GM18508 (cell line): Measurements from ENCODE around the gene PRKACA.

Experiments
- ATAC-seq: cut with Tn5 transposase; IDR thresholded peaks from one replicate; pipeline ENCODE4 v1.9.1; 2021; ENCODE audit warnings: moderate number of reproducible peaks; ENCODE audit not compliant: insufficient read depth, unreplicated experiment

PRKACA gene

DNA sequence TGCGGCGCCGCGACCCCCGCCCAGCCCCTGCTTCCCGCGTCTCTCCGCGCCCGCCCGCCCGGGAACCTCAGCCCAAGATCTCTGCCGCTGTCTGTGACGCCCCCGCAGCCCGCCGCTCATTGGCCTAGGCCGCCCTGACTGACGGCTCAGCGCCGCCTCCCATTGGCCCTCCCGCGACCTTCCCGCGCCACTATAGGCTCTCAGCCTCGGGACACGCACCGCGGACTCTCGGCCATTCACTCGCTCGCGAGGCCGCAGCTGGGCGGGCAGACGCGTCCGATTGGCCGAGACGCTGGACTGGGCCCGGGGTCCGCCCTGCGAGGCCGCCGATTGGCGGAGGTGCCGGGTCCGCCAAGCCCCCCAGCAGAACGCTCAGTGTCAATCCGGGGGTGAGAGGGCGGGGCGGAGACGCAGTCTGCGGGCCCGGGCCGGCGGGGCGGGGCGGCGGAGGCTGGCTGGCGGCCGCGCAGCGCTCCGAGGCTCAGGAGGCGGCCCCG lies at the start of gene PRKACA:
PRKACA (minus strand) TSS at position 95 of the 497 bp plus-strand sequence. CDS start 215 bp downstream, outside the sequence.
- peak; percentile 54 for ATAC-seq

DNA sequence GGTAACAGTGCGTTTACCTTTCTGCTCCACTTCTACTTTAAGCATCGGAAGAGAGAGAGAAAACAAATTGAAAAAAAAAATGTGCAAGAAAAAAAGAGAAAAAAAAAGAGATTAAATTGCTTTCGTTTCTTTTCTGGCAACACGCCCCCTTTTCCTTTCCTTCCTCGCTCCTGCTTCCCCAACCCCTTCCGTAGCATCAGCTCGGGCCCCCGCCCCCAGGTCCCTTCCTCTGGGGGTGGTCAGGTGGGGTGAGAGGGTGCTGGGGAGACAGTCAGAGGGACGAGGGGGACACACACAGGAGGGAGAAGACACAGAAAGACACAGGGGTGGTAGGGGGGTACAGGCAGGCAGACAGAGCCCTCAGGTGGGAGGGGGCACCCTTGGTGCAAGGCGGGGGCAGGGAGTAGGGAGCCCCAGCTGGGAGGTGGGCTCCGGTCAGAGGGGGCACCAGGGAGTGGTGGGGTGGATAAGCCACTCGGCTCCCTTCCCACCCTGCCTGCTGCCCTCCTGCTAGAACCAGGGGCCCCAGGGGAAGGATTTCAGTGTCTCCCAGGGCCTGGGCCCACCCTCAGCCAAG lies 49.5 kb upstream of the PRKACA start:
- ATAC-seq: no peak

DNA sequence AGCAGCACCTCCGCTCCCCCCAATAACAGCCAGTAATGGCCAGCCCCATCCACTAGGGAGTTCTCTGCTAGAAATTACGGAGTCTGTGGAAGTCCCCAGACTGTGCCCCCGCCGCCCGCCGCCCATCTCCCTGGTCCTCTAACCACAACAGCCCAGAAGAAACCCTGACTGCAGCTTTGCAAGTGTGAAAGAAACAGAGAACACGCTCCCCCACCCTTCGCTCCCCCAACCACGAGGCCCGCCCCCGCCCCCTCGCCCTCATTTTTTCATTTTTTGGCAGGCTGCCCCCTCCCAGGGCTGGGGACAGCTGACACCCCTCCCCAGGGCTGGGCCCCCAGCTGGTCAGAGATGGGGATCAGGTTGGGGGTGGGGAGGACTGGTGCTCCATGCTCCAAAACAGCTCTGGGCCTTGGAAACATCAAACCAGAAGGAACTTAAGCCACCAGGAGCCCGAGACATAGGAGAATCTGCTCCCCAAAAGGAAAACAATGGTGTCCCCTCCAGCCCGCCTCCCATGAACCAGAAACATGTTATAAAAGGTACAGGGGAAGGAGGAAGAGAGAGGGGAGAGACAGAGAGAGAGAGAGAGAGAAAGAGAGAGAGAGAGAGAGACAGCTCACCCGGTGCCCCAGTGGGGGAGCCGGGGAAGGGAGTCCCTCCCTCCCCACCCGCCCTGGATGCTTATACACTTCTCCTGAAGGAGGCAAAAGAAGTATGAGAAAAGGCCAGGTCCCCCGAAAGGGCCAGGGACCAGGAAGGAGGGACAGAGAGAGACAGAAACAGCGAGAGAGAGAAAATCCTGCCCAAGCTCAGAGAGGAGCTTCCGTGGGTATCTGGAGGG lies 48.6 kb upstream of the PRKACA start:
- no peak for ATAC-seq

GRCh38 chr19:14164724-14165493 lies 47.3 kb upstream of the PRKACA start:
- no peak for ATAC-seq

- ATAC-seq: no peak
Observed at GRCh38 chr19:14164082-14164481, 46.5 kb upstream of the PRKACA start.

GRCh38 chr19:14162871-14163297 lies 45.3 kb upstream of the PRKACA start:
- ATAC-seq: no peak

GRCh38 chr19:14161305-14161704 lies 43.7 kb upstream of the PRKACA start:
- no peak for ATAC-seq

DNA sequence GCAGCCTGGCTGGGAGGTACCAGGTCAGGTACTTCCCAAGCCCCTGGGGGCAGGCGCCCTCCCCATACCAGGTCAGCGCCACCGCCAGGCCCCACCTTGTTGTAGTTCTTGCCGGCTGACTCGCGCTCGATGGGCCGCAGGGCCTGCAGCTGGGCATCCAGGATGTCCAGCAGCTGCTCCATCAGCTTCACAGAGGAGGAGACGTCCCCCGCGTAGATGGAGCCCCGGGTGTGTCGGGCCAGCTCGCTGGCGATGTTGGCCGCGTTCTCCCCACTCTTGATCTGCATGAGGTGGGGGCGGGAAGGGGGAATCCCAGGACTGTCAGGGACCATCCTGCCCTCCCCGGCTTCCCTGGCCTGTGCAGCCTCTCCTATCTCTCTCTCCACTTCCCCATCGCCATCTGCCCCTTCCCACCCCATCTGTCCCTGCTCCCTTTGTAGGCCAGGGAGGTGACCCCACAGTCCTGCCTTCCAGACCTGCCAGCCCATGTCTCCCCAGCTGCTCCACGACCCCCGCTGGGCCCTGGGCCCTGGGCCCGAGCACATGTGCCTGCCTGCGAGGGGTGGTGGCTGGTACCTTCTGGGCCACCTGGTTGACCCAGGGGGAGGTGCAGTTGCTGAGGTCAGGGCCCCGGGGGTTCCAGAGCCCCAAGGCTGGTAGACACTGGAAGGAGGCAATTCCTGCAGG lies 42.6 kb upstream of the PRKACA start:
- ATAC-seq: no peak

GRCh38 chr19:14159059-14159458 lies 41.5 kb upstream of the PRKACA start:
- no peak for ATAC-seq

DNA sequence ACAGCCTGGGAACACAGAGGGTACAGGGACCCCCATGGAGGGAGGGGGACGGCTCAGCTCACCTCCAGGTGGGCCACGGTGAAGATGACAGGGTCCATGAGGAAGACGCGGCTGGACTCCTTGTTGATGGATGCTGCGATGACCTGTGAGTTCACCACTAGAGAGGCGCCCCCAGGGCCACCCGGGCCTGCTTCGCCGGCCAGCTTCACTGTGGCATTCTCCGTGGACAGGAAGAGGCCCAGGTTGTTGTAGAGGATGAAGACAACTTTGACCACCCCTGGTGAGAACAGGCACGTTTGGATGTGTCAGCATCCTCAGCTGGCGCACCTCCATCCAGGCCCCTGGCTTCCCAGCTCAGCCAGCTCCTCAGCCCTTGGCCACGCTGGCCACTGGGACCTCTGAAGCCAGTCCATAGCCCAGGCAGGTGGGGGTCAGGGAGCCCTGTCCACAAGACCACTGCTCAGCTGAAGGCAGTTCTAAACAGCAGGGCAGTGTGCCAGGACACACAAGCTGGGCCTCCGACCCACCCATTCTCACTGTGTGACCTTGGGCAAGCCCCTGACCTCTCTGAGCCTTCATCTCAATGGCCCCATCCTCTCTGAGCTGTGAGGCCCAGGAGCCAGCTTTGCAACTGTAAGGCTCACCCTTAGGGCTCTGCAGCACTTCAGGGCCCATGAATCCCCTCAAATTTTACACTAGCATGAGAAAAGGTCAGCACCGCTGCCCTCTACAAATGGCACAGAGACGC lies 40.9 kb upstream of the PRKACA start:
- no peak for ATAC-seq

GRCh38 chr19:14156971-14157717 lies 39.6 kb upstream of the PRKACA start:
- no peak for ATAC-seq

GRCh38 chr19:14156122-14156521 lies 38.6 kb upstream of the PRKACA start:
- no peak for ATAC-seq

DNA sequence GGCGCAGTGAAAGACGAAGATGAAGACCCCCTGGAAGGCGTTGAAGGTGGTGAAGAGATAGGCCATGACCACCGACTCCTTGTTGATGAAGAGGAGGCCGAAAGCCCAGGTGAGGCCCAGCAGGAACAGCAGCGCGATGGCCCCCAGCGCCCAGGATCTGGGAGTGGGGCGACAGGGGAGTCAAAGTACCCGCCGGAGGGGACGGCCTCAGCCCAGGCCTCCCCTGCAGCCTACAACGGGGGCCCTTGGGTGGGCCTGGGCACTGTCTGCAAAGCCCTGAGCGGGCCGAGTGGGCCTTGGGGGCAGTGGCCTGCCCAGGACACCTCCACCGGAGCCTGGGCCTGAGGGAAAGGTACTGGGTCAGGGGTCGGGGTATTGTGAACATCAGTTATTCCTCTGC lies 37.8 kb upstream of the PRKACA start:
- ATAC-seq: no peak

DNA sequence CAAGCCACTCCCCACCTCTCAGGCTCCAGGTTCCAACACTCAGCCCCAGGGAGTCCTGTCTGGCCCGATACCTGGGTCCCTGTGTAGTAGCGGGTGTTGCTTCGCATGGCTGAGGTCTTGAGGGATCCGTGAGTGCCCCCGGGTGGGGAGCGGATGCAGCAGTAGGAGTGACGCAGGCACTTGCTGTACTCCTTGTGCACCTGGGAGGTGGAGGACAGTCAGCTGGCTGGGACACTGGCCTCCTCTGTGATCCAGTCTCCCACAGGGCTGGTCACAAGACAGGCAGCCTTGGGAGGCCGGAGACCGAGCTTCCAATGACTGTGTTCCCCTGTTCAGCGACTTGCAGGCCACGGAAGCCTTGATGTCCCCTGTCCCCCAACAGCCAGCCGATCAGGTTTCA lies 35.2 kb upstream of the PRKACA start:
- no peak for ATAC-seq

DNA sequence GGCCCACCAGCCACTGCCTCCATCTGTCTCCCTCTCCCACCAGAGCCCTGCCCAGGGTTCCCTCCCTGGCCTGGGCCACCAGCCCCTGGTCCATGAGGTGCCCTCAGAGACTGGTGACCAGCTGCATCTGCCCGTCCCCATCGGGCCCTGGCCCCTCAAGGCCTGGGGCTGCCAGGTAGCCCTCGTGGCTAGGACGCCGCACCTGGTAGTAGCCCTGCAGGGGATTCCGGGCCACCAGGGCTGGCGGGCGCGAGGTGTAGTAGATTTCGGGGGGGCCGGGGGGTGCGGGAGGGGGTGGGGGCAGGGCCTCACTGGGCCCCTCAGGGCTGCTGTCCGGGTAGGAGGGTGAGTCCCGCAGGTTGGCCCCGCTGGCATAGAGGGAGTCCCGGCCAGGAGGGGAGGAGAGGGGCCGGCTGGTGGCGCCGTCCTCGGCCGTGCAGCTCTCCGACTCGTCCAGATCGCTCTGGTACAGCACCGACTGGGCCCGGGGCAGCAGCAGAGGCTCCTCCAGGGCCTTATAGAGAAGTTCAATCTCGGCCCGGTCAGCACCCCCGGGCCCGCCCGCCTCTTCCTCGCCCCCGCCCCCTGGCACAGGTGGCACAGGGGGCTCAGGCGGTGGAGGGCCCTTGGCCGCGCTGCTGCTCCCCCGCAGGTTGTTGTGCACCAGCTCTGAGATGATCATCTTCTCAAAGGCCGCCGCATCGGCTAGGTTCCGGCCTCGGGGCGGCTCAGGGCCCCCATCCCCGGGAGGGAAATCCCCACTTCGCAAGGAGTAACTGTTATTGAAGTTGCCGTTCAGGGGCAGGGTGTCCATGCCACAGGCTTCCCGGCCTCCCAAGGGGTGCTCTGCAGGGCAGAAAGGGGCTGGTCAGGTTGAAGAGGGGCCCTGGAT lies 33.5 kb upstream of the PRKACA start:
- no peak for ATAC-seq

DNA sequence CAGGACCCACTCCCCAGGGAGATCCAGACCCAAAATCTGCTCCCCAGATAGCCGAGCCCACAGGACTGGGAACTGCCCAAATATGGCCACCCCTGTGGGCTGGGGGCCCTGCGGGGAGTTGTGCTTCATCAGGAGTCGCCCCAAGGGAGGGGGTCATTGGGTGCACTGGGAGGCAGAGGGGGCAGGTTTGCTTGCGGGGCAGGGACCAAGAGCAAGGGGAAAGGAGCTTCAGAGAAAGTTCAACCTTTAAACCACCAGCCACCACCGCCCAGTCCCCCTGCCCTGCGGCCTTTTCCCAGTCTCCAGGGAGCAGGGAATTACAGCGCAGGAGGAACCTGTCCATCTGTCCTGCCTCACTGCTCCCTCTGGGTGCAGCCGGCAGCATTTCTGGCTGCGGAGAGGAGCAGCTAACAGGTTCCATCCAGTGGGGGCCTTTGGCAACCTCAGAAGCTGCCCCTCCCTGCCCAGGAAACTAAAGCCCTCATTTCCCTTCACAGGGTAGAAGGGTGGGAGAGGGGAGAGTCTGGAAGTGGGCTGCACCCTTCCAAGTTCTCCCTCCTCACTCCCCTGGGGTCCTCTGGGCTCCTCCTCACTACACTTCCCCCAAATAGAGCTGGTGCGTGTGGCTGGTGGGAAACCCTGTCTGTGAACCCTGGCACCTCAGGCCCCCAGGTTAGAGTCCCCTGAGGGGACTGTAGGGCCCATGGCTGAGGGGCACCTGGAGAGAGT lies 32.6 kb upstream of the PRKACA start:
- ATAC-seq: no peak

GRCh38 chr19:14149509-14149994 lies 32.0 kb upstream of the PRKACA start:
- ATAC-seq: no peak
